Measurements from ENCODE around the gene SDK1. TPM values are rescaled to one million over a fixed set of nuclear protein-coding genes. Genes with fewer than 3 reads are reported as not detected.

Gene SDK1
- total and polyA plus RNA-seq, 2 donors (not counting 3 experiments of a cell fraction or from before 2014, with no cell fraction given) = 1.6 to 3.9 TPM

DNA sequence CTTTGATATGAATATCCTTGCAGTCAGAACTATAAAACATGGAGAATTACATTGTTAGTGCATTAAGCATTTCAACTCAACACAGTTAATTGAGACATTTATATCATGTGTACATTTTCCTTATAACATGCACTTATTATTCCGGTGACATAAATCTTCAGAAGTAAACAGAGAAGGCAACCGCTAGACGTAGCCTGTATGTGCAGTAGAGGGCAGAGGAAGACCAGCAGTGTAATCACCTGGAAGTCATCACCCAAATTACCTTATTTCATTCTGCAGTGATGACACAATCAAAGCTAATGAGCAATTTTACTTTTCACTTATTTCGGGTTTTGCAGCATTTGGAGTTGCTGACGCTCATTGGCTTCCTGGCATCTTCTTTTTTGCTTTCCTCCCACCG, 394.6 kb downstream of the SDK1 start:
- no TSS peak for BruUV-seq (replicated peaks)
- H3K27ac ChIP-seq (ENCODE audit: insufficient read depth, low read depth, low read length) = no peak overlapping the region
- no peak overlapping the region for H3K4me2 ChIP-seq (ENCODE audit: insufficient read depth, low read length)
- no peak for FAIRE-seq
- ChIA-PET CTCF (interaction anchor here (0.6 kb wide), 1 partner anchor 784 kb away, joined by 4 read pairs; no protein-coding TSS in a partner anchor), POLR2A (no interaction called here)
- no peaks in the 10 kb centered on the region for H3K9me1 ChIP-seq (replicated peaks; ENCODE audit: control insufficient read depth, extremely low read depth, insufficient read depth, low read length)
- no peak overlapping the region for H3K9ac ChIP-seq (replicated peaks; ENCODE audit: extremely low read depth, insufficient read depth, low read length)
- no peaks in the 10 kb centered on the region for H3K79me2 ChIP-seq (ENCODE audit: control insufficient read depth, insufficient read depth, low read length)
- no peaks in the 10 kb centered on the region for H3K4me1 ChIP-seq (ENCODE audit: control insufficient read depth, extremely low read depth, insufficient read depth, low read length)
- H2AFZ ChIP-seq (ENCODE audit: low read depth, low read length) = no peak overlapping the region
- no peaks in the 10 kb centered on the region for H3K27me3 ChIP-seq (ENCODE audit: control insufficient read depth in 2 of 2, insufficient read depth in 2 of 2, low read length in 2 of 2)
- no peak for DNase-seq (ENCODE audit: low read depth, low spot score)
- intact Hi-C loops (cut with micrococcal nuclease) (no loop called here), dilution Hi-C loops (cut with MboI; ENCODE audit: extremely low pct_ligation_motif_present, low sequenced_read_pairs) (no loop called here)
- H4K20me1 ChIP-seq (replicated peaks; ENCODE audit: control insufficient read depth, extremely low read depth, insufficient read depth, low read length) = no peaks in the 10 kb centered on the region
- no peak overlapping the region for H3K4me3 ChIP-seq (replicated peaks in 1 of 3; ENCODE audit: insufficient read depth in 1 of 3, low read depth in 1 of 3, low read length in 3 of 3)
- no peaks in the 10 kb centered on the region for H3K36me3 ChIP-seq (ENCODE audit: control insufficient read depth in 2 of 2, extremely low read depth in 1 of 2, insufficient read depth in 2 of 2, low read length in 2 of 2)
- H3K9me3 ChIP-seq (replicated peaks; ENCODE audit: control insufficient read depth, insufficient read depth, low read length) = no peaks in the 10 kb centered on the region
- TF ChIP-seq JUN (IDR thresholded peaks at IDR 0.05; ENCODE audit: borderline replicate concordance, insufficient read depth, insufficient read length, low read depth) (no peak), POLR2A (IDR thresholded peaks at IDR 0.05; ENCODE audit: low read depth, low read length) (no peak), FOS (IDR thresholded peaks at IDR 0.05; ENCODE audit: borderline replicate concordance, insufficient read depth, low read length) (no peak), EZH2 (IDR thresholded peaks at IDR 0.05; ENCODE audit: borderline replicate concordance, low read depth, low read length, severe bottlenecking) (no peak), GATA2 (IDR thresholded peaks at IDR 0.05; ENCODE audit: insufficient read depth, insufficient read length, low read depth, low read length) (no peak), POLR2AphosphoS5 (IDR thresholded peaks at IDR 0.05; ENCODE audit: insufficient read depth, low read depth, low read length) (no peak), MYC (IDR thresholded peaks at IDR 0.05; ENCODE audit: low read depth, low read length) (no peak)
- TF ChIP-seq, protein P1, sequence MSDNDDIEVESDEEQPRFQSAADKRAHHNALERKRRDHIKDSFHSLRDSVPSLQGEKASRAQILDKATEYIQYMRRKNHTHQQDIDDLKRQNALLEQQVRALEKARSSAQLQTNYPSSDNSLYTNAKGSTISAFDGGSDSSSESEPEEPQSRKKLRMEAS (IDR thresholded peaks at IDR 0.05; ENCODE audit: insufficient read depth, insufficient read length) = no peak
- TF ChIP-seq, protein P2, sequence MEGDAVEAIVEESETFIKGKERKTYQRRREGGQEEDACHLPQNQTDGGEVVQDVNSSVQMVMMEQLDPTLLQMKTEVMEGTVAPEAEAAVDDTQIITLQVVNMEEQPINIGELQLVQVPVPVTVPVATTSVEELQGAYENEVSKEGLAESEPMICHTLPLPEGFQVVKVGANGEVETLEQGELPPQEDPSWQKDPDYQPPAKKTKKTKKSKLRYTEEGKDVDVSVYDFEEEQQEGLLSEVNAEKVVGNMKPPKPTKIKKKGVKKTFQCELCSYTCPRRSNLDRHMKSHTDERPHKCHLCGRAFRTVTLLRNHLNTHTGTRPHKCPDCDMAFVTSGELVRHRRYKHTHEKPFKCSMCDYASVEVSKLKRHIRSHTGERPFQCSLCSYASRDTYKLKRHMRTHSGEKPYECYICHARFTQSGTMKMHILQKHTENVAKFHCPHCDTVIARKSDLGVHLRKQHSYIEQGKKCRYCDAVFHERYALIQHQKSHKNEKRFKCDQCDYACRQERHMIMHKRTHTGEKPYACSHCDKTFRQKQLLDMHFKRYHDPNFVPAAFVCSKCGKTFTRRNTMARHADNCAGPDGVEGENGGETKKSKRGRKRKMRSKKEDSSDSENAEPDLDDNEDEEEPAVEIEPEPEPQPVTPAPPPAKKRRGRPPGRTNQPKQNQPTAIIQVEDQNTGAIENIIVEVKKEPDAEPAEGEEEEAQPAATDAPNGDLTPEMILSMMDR (IDR thresholded peaks at IDR 0.05; ENCODE audit: extremely low read depth in 1 of 2, insufficient read depth in 1 of 2, low read depth in 1 of 2, low read length in 2 of 2) = no peak

All from endothelial cell of umbilical vein (primary cell).